HepG2 (cell line): ENCODE data around the gene CLDN7. TPM values are rescaled to one million over a fixed set of nuclear protein-coding genes. Genes with fewer than 3 reads are reported as not detected.

Experiments used
- CBFB ChIP-seq: sonication (generic); formaldehyde crosslinking; IDR thresholded peaks from 2 replicates; pipeline ENCODE4 v1.4.0; 2020; ENCODE audit warnings: missing genetic modification reagents
- EHMT2 ChIP-seq: fragments of 200-600 bp; sonication (generic); IDR thresholded peaks from 2 replicates; pipeline ENCODE4 v1.7.0; 2017; ENCODE audit warnings: antibody characterized with exemption, low read depth, low read length, borderline replicate concordance
- EP300 ChIP-seq, 3 experiments: sonication (generic) in 1 of 3; formaldehyde crosslinking in 1 of 3; IDR thresholded peaks; 2 replicates each; pipeline versions ENCODE4 v1.5.1 to v1.6.1; 2011 to 2020; ENCODE audit warnings: low read depth in 2 of 3, low read length in 2 of 3, borderline replicate concordance in 1 of 3, improper control_type of control experiment in 1 of 3, mild to moderate bottlenecking in 1 of 3, missing genetic modification reagents in 1 of 3, moderate library complexity in 1 of 3
- HNRNPUL1 ChIP-seq: fragments of 200-400 bp; formaldehyde crosslinking; IDR thresholded peaks from 2 replicates; pipeline ENCODE4 v1.6.1; 2017; ENCODE audit warnings: low read depth, mild to moderate bottlenecking, low read length, moderate library complexity
- THAP9 ChIP-seq: sonication (generic); formaldehyde crosslinking; IDR thresholded peaks from 2 replicates; pipeline ENCODE4; 2020; ENCODE audit warnings: missing genetic modification reagents, mild to moderate bottlenecking, borderline replicate concordance
- ZNF281 ChIP-seq: sonication (generic); formaldehyde crosslinking; IDR thresholded peaks from 2 replicates; pipeline ENCODE4 v1.4.0; 2020; ENCODE audit warnings: missing genetic modification reagents, borderline replicate concordance
- ZNF318 ChIP-seq: sonication (generic); formaldehyde crosslinking; IDR thresholded peaks from 2 replicates; pipeline ENCODE4 v1.4.0; 2020; ENCODE audit warnings: mild to moderate bottlenecking, missing genetic modification reagents
- ZNF350 ChIP-seq: sonication (generic); formaldehyde crosslinking; IDR thresholded peaks from 2 replicates; pipeline ENCODE4 v1.4.0; 2020; ENCODE audit warnings: mild to moderate bottlenecking, low read depth, missing genetic modification reagents, borderline replicate concordance
- ZNF660 ChIP-seq: sonication (generic); formaldehyde crosslinking; IDR thresholded peaks from 2 replicates; pipeline ENCODE4 v1.5.1; 2020; ENCODE audit warnings: mild to moderate bottlenecking, low read depth, missing genetic modification reagents, borderline replicate concordance
- ZNF766 ChIP-seq: sonication (generic); formaldehyde crosslinking; IDR thresholded peaks from 2 replicates; pipeline ENCODE4 v1.5.0; 2020; ENCODE audit warnings: missing genetic modification reagents, borderline replicate concordance
- ZNF780A ChIP-seq: sonication (generic); formaldehyde crosslinking; IDR thresholded peaks from 2 replicates; pipeline ENCODE4 v1.8.0; 2022; ENCODE audit warnings: mild to moderate bottlenecking, missing genetic modification reagents, moderate library complexity
- polyA plus RNA-seq, 8 experiments: library from polyadenylated mRNA; depleted of rRNA in 3 of 8; stranded (reverse) in 7 of 8; unstranded in 1 of 8; fragments of >200 nt; fragmentation: Illumina TruSeq in 4 of 8; extraction: Trizol in 4 of 8; gene quantifications; 2 replicates each; pipeline versions ENCODE4 v1.2.1 to v1.2.3, GENCODE V29; 2011 to 2016; ENCODE audit warnings: low read depth in 4 of 8, missing spikeins in 1 of 8, mixed read lengths in 1 of 8; ENCODE audit not compliant: insufficient read depth in 1 of 8
- total RNA-seq, 5 experiments: library from RNA; depleted of rRNA; stranded (reverse); fragments of >200 nt; fragmentation: Illumina TruSeq; extraction: Trizol; gene quantifications; 2 replicates each; pipeline ENCODE4 v1.2.3, GENCODE V29; 2016; ENCODE audit warnings: low read depth in 1 of 5

Gene CLDN7
- total and polyA plus RNA-seq, 2 of the 13 experiments (the other 11 are each of a cell fraction or from before 2014, with no cell fraction given), result not detected

- TF ChIP-seq ZNF281 (CRISPR knock-in tag), result peak; percentile 84
- TF ChIP-seq ZNF766 (CRISPR knock-in tag), result peak; percentile 41; the same call in 1 of the 2 replicates
- peak; percentile 65 for TF ChIP-seq CBFB (CRISPR knock-in tag)
- TF ChIP-seq ZNF660 (CRISPR knock-in tag), result no peak
- peak; percentile 96 for TF ChIP-seq THAP9
- TF ChIP-seq ZNF350 (CRISPR knock-in tag), result peak; percentile 67; the same call in 1 of the 2 replicates
- 0 out of 4 replicates have a peak, but pooled peaks of 1 of the 2 experiments have one; percentile 28 for TF ChIP-seq EP300 (IDR thresholded peaks at IDR 0.05; ENCODE audit: low read depth in 2 of 2, low read length in 2 of 2)
- no peak for TF ChIP-seq EP300 (CRISPR knock-in tag; IDR thresholded peaks at IDR 0.05; ENCODE audit: borderline replicate concordance)
- no peak for TF ChIP-seq HNRNPUL1
- peak; percentile 72; the same call in 1 of the 2 replicates for TF ChIP-seq ZNF318 (CRISPR knock-in tag)
- TF ChIP-seq ZNF780A, result 0 out of 2 replicates have a peak, but pooled peaks have one; percentile 27
- TF ChIP-seq EHMT2, result no peak
Measured at GRCh38 chr17:7239091-7240027, 22.9 kb downstream of the CLDN7 start, which contains the start of gene PHF23 (continued).
